HepG2 (cell line): Measurements from ENCODE around the gene CACNA1C. TPM values are rescaled to one million over a fixed set of nuclear protein-coding genes. Genes with fewer than 3 reads are reported as not detected.

Experiments
- BCL6 ChIP-seq: IDR thresholded peaks from 2 replicates; pipeline ENCODE4 v1.6.1; 2016; ENCODE audit warnings: missing genetic modification reagents, missing compliant biosample characterization
- CEBPB ChIP-seq: IDR thresholded peaks from 2 replicates; pipeline ENCODE4 v1.6.1; 2011; ENCODE audit warnings: low read depth, low read length, improper control_type of control experiment, borderline replicate concordance
- HDAC2 ChIP-seq: sonication (generic); formaldehyde crosslinking; IDR thresholded peaks from 2 replicates; pipeline ENCODE4 v1.4.0; 2020; ENCODE audit warnings: missing genetic modification reagents
- HHEX ChIP-seq: IDR thresholded peaks from 2 replicates; pipeline ENCODE4 v1.6.1; 2016; ENCODE audit warnings: control low read depth
- KDM4B ChIP-seq: sonication (generic); formaldehyde crosslinking; IDR thresholded peaks from 2 replicates; pipeline ENCODE4 v1.4.0; 2020; ENCODE audit warnings: missing genetic modification reagents
- MED1 ChIP-seq: sonication (generic); formaldehyde crosslinking; IDR thresholded peaks from 2 replicates; pipeline ENCODE4 v1.4.0; 2020; ENCODE audit warnings: missing genetic modification reagents
- NKX3-1 ChIP-seq: sonication (generic); formaldehyde crosslinking; IDR thresholded peaks from 2 replicates; pipeline ENCODE4 v1.5.0; 2020; ENCODE audit warnings: missing genetic modification reagents
- RARA ChIP-seq: IDR thresholded peaks from 2 replicates; pipeline ENCODE4 v1.6.1; 2016; ENCODE audit warnings: missing genetic modification reagents, missing compliant biosample characterization
- SAP130 ChIP-seq: IDR thresholded peaks from 2 replicates; pipeline ENCODE4 v1.6.1; 2016; ENCODE audit warnings: low read depth
- SOX13 ChIP-seq, 3 experiments: fragments of 450-650 bp in 1 of 3; sonication (generic) in 1 of 3; formaldehyde crosslinking in 1 of 3; IDR thresholded peaks in 2 of 3; conservative IDR thresholded peaks in 1 of 3; 2 replicates each; pipeline versions ENCODE4 v1.5.0 to v1.6.1; 2016 to 2020; ENCODE audit warnings: antibody characterized with exemption in 1 of 3, mild to moderate bottlenecking in 1 of 3, missing compliant biosample characterization in 1 of 3, missing genetic modification reagents in 1 of 3, moderate library complexity in 1 of 3
- TEAD3 ChIP-seq: optimal IDR thresholded peaks from 2 replicates; pipeline ENCODE3; 2016; ENCODE audit warnings: borderline replicate concordance
- ZFAT ChIP-seq: sonication (generic); formaldehyde crosslinking; conservative IDR thresholded peaks from 2 replicates; pipeline ENCODE4 v1.8.1; 2023; ENCODE audit warnings: missing genetic modification reagents, inconsistent platforms
- ZNF431 ChIP-seq: sonication (generic); formaldehyde crosslinking; IDR thresholded peaks from 2 replicates; pipeline ENCODE4 v1.9.0; 2022; ENCODE audit warnings: missing genetic modification reagents, low read depth, mild to moderate bottlenecking, borderline replicate concordance
- ZNF460 ChIP-seq: sonication (generic); formaldehyde crosslinking; IDR thresholded peaks from 2 replicates; pipeline ENCODE4 v1.5.1; 2020; ENCODE audit warnings: missing genetic modification reagents, mild to moderate bottlenecking, borderline replicate concordance
- ZNF644 ChIP-seq: IDR thresholded peaks from 2 replicates; pipeline ENCODE4 v1.6.1; 2016; ENCODE audit warnings: low read depth
- polyA plus RNA-seq, 8 experiments: library from polyadenylated mRNA; depleted of rRNA in 3 of 8; stranded (reverse) in 7 of 8; unstranded in 1 of 8; fragments of >200 nt; fragmentation: Illumina TruSeq in 4 of 8; extraction: Trizol in 4 of 8; gene quantifications; 2 replicates each; pipeline versions ENCODE4 v1.2.1 to v1.2.3, GENCODE V29; 2011 to 2016; ENCODE audit warnings: low read depth in 4 of 8, missing spikeins in 1 of 8, mixed read lengths in 1 of 8; ENCODE audit not compliant: insufficient read depth in 1 of 8
- total RNA-seq, 5 experiments: library from RNA; depleted of rRNA; stranded (reverse); fragments of >200 nt; fragmentation: Illumina TruSeq; extraction: Trizol; gene quantifications; 2 replicates each; pipeline ENCODE4 v1.2.3, GENCODE V29; 2016; ENCODE audit warnings: low read depth in 1 of 5
- TF ChIP-seq, protein P1 (sequence below): sonication (generic); formaldehyde crosslinking; conservative IDR thresholded peaks from 2 replicates; pipeline ENCODE4 v1.4.0; 2020; ENCODE audit warnings: mild to moderate bottlenecking, missing genetic modification reagents, moderate library complexity
- TF ChIP-seq, protein P2 (sequence below): IDR thresholded peaks from 2 replicates; pipeline ENCODE4 v1.4.0; 2020; ENCODE audit warnings: mild to moderate bottlenecking, missing genetic modification reagents
- TF ChIP-seq, protein P3 (sequence below): IDR thresholded peaks from 2 replicates; pipeline ENCODE4 v1.6.1; 2012; ENCODE audit warnings: low read depth, low read length, improper control_type of control experiment

CACNA1C gene
- total and polyA plus RNA-seq, 2 of the 13 experiments (the other 11 are each of a cell fraction or from before 2014, with no cell fraction given): not detected

DNA sequence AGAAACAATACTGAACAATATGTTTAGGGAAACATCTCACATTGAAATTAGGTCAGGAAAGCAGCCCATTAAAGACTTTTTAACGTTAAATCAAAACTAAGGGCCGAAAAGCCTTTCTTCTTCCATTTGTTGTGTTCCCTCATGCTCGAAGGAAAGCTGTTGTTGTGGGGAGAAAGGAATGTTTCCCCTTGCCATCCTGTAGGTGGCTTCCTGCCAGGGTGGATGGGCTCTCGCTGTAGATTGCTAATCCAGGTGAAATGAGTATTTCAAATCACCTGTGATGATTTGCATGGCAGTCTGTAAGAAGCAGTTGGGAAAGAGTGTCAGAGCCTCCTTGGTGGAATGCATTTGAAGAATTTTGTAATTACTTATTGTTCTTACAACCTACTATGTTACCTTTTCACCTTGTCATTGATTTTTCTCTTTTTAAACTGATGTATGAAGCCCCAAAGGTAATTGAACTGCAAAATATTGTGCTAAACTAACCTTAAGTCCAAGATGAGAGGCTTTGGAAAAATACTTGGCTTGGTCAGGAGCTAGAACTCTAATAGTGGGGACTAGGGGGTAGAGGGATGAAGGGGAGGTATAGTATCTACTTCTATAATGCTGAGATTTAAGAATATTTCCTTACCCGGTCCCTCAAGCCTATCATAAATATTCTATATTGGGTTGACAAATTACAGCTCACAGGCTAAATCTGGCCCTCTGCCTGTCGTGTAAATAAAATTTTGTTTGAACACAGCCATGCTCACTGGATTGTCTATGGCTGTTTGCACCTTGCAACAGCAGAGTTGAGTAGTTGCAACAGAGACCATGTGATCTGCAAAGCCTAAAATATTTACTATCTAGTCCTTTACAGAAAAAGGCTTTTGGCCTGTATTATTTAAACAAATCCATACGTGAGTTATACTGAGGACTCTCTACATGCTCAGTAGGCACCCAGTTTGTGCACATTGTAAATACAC, 40.9 kb upstream of the CACNA1C start (continued):
- TF ChIP-seq, protein P1, sequence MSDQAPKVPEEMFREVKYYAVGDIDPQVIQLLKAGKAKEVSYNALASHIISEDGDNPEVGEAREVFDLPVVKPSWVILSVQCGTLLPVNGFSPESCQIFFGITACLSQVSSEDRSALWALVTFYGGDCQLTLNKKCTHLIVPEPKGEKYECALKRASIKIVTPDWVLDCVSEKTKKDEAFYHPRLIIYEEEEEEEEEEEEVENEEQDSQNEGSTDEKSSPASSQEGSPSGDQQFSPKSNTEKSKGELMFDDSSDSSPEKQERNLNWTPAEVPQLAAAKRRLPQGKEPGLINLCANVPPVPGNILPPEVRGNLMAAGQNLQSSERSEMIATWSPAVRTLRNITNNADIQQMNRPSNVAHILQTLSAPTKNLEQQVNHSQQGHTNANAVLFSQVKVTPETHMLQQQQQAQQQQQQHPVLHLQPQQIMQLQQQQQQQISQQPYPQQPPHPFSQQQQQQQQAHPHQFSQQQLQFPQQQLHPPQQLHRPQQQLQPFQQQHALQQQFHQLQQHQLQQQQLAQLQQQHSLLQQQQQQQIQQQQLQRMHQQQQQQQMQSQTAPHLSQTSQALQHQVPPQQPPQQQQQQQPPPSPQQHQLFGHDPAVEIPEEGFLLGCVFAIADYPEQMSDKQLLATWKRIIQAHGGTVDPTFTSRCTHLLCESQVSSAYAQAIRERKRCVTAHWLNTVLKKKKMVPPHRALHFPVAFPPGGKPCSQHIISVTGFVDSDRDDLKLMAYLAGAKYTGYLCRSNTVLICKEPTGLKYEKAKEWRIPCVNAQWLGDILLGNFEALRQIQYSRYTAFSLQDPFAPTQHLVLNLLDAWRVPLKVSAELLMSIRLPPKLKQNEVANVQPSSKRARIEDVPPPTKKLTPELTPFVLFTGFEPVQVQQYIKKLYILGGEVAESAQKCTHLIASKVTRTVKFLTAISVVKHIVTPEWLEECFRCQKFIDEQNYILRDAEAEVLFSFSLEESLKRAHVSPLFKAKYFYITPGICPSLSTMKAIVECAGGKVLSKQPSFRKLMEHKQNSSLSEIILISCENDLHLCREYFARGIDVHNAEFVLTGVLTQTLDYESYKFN (CRISPR knock-in tag): 0 out of 2 replicates have a peak, but pooled peaks have one; percentile 24
- TF ChIP-seq, protein P2, sequence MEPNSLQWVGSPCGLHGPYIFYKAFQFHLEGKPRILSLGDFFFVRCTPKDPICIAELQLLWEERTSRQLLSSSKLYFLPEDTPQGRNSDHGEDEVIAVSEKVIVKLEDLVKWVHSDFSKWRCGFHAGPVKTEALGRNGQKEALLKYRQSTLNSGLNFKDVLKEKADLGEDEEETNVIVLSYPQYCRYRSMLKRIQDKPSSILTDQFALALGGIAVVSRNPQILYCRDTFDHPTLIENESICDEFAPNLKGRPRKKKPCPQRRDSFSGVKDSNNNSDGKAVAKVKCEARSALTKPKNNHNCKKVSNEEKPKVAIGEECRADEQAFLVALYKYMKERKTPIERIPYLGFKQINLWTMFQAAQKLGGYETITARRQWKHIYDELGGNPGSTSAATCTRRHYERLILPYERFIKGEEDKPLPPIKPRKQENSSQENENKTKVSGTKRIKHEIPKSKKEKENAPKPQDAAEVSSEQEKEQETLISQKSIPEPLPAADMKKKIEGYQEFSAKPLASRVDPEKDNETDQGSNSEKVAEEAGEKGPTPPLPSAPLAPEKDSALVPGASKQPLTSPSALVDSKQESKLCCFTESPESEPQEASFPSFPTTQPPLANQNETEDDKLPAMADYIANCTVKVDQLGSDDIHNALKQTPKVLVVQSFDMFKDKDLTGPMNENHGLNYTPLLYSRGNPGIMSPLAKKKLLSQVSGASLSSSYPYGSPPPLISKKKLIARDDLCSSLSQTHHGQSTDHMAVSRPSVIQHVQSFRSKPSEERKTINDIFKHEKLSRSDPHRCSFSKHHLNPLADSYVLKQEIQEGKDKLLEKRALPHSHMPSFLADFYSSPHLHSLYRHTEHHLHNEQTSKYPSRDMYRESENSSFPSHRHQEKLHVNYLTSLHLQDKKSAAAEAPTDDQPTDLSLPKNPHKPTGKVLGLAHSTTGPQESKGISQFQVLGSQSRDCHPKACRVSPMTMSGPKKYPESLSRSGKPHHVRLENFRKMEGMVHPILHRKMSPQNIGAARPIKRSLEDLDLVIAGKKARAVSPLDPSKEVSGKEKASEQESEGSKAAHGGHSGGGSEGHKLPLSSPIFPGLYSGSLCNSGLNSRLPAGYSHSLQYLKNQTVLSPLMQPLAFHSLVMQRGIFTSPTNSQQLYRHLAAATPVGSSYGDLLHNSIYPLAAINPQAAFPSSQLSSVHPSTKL: peak; percentile 84
- 0 out of 2 replicates have a peak, but pooled peaks have one; percentile 30 for TF ChIP-seq ZNF644 (CRISPR knock-in tag)
- no peak for TF ChIP-seq ZFAT (CRISPR knock-in tag)
- peak; percentile 48; the same call in 1 of the 2 replicates for TF ChIP-seq SAP130
- TF ChIP-seq TEAD3 (CRISPR knock-in tag): peak; percentile 15
- 0 out of 2 replicates have a peak, but pooled peaks have one; percentile 33 for TF ChIP-seq MED1 (CRISPR knock-in tag)
- TF ChIP-seq KDM4B (CRISPR knock-in tag): no peak
- peak; percentile 48; the same call in 1 of the 2 replicates for TF ChIP-seq BCL6 (CRISPR knock-in tag)
- peak; percentile 31 for TF ChIP-seq RARA (CRISPR knock-in tag)
- TF ChIP-seq ZNF431 (CRISPR knock-in tag): 0 out of 2 replicates have a peak, but pooled peaks have one; percentile 51
- TF ChIP-seq CEBPB: peak; percentile 91
- no peak for TF ChIP-seq ZNF460 (CRISPR knock-in tag)
- TF ChIP-seq SOX13 (IDR thresholded peaks at IDR 0.05): no peak
- TF ChIP-seq SOX13 (CRISPR knock-in tag; conservative IDR thresholded peaks at IDR 0.05 in 1 of 2, IDR thresholded peaks at IDR 0.05 in 1 of 2): peak in 1 of 2 experiments; percentile 78; a peak in 2 of 4 replicates
- TF ChIP-seq, protein P3, sequence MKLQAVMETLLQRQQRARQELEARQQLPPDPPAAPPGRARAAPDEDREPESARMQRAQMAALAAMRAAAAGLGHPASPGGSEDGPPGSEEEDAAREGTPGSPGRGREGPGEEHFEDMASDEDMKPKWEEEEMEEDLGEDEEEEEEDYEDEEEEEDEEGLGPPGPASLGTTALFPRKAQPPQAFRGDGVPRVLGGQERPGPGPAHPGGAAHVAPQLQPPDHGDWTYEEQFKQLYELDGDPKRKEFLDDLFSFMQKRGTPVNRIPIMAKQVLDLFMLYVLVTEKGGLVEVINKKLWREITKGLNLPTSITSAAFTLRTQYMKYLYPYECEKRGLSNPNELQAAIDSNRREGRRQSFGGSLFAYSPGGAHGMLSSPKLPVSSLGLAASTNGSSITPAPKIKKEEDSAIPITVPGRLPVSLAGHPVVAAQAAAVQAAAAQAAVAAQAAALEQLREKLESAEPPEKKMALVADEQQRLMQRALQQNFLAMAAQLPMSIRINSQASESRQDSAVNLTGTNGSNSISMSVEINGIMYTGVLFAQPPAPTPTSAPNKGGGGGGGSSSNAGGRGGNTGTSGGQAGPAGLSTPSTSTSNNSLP: peak; percentile 64; the same call in 1 of the 2 replicates
- peak; percentile 37; the same call in 1 of the 2 replicates for TF ChIP-seq HDAC2 (CRISPR knock-in tag)
- TF ChIP-seq NKX3-1 (CRISPR knock-in tag): no peak
- 0 out of 2 replicates have a peak, but pooled peaks have one; percentile 36 for TF ChIP-seq HHEX (CRISPR knock-in tag)
